NOMO-1 treated with DMSO at 0.1 percent for 48 hours (cell line): ENCODE results near the gene CRABP1.

ENCODE experiments used
- DNase-seq: peaks from one replicate; lab custom pipeline; 2025; ENCODE audit not compliant: unreplicated experiment; lab: John Stamatoyannopoulos, UW

The CRABP1 gene

DNA sequence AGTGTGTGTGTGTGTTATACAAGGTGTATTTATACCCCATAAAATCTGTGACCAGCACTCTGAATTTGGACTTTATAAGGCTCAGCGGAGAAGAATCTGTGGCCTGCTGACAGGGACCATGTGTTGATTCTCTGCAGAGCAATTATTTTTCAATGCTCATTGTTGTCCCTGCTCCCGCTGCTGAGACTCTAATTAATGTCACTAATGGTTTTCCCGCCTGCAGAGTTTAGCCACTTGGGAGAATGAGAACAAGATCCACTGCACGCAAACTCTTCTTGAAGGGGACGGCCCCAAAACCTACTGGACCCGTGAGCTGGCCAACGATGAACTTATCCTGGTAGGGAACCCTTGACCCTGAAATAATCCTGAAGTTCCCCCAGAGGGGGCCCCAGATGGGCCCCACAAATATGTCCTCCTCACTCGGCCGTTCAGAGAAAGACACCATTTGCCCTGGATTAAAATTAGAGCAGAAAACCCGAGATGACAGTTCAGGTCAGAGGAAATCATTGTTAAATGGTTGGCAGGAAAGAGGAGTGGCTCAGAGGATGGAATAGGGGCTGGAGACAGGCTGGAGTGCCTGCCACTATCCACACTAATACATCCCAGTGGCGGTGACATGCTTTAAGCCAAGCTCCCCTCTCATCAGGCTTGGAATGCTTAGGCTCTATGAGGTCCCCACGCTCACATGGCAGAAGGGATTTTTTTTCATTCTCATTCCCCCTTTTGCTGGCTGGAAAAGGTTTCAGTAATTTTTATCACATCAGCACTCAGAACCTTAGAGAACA, 3.3 kb downstream of the CRABP1 start:
- no peak for DNase-seq

DNA sequence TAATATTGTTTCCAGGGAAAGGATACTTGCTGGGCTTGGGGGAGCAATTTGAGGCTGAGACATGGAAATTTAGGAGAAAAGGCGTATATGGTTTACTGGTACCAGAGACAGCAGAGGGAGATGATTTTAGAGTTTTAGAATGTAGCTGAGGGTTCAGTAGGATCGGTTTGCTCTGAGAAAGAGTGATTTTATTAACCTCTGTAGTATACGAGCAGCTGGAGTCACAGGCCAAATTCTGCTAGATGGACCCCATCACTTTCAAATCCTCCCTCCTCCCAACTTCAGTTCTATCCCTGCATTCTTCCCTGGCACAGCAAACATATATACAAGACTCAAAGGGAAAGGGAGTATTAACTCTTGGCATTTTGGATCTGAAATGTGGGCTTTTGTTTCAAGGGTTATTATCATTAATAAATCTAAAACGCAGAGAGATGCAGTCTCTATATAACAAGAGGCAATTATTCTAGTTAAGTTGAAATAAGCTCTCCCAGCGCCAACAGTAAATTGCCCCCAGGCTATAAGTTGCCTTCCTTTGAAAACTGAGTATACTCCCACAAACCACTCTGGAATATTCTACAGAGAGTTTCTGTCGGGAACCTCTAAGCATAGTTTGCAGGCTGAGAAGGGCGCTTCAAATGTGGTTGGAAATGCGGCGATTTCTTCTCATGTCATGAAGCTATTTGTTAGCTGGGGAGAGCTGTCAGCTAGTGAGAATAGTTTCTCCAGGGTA, 5.4 kb downstream of the CRABP1 start:
- no peak for DNase-seq

DNA sequence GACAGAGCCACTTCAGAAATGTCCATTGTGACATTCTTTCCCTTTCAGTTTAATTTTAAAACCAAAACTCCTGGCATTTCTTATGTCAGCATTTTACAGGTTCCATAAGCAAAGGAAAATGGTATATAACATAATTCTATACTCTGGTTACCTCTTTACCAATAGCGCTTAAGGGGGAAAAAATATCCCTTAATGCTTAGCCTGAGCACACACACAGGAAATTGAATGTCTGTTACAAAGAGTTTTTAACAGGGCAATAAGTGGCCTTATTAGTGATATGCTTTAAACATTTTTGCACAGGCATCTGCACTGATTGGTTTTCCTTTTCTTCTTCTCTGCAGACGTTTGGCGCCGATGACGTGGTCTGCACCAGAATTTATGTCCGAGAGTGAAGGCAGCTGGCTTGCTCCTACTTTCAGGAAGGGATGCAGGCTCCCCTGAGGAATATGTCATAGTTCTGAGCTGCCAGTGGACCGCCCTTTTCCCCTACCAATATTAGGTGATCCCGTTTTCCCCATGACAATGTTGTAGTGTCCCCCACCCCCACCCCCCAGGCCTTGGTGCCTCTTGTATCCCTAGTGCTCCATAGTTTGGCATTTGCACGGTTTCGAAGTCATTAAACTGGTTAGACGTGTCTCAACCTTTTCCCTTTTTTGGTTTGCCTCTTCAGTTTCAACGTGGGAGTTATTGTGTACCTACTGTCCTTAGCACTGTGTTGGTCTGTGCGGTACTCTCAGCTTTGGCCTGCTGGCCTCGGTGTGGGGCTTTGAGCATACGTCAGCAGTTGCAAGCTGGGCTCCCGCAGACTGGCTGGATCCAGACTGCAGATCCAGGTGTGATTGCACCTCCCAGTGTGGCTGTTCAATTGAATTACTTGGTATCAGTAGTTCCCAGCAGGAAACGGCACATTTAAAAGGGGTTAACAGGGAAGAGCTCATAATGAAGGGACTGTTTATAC, 7.7 kb downstream of the CRABP1 start:
- no peak for DNase-seq

DNA sequence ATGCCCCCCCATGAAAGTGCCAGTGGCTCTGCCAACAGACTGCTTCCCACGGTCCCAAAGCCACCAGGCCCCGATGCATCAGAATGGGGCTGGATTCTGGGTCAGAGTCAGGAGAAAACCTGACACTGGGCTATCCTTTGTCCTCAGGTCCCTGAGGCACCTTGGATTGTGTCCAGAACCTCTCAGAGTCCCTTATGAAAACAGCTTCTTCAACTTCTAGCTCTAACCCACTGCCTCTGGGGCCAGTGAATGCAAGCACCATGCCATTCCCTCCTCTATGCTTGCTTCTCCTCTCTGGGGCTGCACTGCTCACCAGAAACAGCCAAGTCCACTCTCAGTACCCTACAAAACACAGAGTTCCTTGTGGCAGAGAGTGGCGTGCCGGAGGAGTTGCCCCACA, 9.9 kb downstream of the CRABP1 start:
- no peak for DNase-seq

DNA sequence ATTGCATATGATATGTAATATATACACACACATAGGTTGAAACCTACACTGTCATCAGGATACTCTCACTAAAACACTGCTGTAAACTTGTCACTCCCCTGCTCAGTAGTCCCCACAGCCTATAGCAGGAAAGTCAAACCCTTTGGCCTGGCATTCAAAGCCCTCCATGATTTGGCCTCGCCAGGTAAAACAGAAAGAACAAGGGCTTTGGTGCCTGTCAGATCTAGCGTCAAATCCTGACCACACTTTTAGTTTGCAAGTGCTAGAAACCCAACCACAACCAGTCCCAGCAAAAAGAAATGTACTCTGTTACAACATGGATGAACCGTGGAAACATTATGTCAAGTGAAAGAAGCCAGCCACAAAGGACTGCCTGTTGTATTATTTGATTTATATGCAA, 11.4 kb downstream of the CRABP1 start:
- DNase-seq = no peak

DNA sequence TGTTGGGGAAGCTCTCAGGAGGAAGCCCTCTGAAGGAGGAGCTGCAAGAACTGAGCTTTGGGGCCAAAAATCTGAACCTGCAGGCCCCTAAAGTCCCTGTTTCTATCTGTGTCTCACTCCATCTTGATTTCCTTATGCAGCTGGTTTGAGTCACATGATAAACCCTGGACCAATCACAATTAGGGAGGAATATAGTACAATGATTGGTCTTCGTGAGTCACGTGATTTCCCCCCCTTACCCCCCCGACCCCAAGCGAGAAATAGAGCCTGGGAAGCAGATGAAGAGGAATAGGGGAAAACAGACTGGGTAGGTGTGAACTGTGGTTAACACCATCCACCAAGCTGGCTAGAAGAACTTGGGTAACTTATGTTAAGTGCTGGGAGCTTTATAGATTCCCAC, 12.9 kb downstream of the CRABP1 start:
- DNase-seq = no peak

DNA sequence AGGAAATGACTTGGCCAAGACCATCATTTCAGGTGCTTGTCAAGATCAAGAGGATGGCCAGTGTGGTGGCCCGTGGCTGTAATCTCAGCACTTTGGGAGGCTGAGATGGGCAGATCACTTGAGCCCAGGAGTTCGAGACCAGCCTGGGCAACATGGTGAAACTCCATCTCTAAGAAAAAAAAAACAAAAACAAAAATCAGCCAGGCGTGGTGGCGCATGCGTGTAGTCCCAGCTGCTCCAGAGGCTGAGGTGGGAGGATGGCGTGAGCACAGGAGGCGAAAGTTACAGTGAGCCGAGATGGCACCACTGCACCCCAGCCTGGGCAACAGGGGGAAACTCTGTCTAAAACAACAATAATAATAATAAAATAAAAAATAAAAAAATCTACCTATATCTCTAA, 15.0 kb downstream of the CRABP1 start:
- no peak for DNase-seq

DNA sequence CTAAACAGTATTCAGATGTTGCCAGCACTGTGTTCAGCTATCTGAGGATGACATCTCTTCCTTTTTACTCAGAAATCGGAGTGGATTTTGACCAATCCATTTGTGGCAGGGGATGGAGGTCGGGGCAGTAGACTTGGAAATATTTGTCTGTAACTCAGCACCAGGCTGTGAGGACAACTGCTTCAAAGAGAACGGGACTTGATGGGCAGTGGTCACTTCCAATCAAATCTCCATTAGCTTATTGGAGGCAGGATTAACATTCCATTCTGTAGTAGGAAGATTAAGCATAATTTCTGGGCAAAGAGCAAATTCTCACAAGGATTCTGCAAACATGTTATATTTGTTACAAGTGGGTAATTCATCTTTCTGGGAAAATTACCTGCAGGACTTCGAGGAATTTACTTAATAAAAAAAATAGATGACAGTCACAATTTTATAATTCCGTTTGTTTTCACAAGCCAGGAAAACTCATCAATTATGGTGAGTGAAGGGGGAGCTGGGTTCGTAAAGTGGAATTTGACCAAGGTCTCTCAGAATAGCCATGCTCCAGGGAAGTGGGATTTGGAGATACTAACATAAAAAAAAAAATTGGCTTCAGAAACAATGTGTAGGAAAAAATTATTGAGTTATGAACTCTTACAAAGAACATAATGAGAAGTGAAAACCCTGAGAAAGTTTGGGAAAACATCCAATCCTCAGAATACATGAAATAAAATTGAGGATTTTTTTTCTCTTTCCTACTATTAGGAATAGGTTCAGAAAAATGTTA, 18.1 kb downstream of the CRABP1 start:
- no peak for DNase-seq

DNA sequence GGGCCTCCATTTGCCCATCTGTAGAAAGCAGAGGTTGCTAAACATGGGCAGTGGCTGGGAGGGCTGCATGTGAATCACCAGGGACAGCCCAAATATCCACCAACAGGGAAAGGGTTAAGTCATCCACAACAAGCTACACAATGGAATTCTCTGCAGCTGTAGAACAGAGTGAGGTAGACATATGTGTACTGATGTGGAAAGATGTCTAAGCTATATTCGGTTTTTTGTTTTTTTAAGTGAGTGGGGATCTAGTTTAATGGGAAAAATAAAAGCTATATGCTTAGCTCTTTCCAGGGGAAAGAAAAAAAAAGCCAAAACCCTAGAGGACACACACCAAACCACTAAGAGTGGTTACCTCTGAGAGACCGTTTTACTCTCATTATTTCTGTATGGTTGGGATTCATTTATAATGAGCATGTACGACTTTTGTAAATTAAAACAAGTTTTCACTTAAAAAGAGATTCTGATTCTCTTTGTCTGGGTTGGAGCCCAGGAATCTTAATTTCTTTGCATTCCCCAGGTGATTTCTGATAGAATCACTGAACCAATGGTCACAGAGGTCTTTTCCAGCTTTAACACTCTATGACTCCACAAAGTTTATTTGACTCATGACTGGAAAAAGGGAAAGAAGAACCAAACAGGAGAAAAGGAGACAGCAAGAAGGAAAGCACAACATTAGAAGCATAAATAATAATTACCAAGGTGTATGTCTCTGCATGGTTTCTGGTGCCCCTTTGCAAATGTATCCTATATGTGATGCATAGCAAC, 19.1 kb downstream of the CRABP1 start:
- no peak for DNase-seq

DNA sequence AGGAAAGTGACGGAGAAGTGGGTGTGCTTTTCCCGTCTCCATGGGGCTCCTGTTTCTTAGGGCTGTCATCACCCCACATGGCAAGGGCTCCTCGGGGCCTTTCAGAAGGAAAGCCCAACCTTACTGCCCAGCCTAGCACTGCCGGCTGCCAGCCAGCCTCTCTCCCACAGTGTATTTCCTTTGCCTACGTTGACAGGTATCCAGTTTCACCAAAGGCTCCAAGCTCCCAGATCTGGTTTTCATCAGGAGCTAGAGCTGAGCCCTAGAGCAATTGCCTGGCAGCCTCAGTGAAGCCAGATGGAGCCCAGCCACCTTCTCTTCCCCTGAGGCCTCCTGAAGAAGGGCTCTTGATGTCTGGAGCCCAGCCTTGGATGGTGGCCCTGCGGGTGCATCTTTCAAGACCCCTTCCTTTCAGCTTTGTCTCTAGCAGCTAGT, 20.2 kb downstream of the CRABP1 start:
- DNase-seq = no peak

DNA sequence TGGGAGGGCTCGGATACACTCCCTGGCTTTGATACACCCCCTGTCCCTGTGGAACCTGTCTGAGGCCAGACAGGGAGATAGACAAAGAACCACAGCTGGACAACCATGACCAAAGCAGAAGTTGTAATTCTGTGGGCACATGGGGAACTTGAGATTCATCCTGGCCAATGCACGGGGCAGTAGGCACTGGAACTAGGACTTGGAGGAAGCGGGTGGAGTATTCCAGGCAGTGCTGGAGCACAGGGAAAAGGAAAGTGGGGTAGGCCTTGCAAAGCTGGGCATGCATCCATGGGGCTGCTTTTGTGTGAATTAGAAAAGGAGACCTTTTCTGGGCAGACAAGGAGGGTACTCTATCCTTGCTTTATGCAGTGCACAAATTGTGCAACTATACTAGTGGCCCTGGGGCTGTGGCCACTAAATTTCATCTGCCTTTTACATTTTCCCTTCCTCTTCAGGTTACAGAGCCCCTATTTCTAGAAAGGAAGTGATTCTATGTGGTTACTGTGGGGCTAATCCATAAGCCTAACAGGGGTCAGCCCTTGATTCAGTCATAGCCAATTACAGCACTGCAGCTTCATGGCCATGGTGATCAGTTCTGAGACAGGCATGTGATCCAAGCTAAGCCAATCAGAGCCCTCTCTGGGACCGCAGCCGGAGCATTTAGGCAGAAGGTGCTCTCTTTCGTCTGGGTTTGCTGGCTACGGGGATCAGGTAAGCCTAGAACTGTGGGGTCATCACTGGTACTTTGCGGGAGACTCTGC, 21.0 kb downstream of the CRABP1 start:
- peak; percentile 99 for DNase-seq

DNA sequence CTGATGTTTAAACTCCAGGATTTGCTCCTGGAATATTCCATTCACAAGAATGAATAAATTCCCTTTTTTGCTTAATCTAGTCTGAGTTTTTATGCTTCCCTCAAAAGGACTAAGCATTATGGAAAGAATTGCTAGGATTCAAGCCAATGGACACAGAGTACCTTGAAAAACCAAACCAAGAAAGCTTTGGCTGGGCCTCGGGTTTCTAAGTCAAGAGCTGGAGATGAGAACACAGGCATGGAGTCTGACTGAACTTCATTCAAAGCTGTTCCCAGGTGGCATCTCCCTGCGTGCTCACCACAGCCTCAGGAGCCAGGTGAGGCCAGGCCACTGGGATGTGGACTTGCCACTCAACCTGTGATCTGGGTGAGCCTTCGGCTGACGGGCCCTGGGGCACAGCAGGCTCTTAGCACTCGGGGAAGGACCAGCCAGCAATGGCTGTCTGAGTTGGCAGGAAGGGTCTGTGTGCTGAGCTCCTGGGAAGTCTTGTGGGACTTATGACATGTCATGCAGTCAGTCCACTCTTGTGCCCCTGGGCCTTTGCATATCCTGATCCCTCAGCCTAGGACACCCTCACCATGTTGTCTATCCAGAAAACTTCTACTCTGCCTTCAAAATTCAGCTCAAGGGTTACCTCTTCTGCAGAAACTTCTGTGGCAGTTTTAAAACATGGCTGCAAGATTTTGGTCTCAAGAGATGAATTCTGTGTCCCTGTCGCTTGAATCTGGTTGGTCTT, 21.8 kb downstream of the CRABP1 start:
- DNase-seq = no peak

DNA sequence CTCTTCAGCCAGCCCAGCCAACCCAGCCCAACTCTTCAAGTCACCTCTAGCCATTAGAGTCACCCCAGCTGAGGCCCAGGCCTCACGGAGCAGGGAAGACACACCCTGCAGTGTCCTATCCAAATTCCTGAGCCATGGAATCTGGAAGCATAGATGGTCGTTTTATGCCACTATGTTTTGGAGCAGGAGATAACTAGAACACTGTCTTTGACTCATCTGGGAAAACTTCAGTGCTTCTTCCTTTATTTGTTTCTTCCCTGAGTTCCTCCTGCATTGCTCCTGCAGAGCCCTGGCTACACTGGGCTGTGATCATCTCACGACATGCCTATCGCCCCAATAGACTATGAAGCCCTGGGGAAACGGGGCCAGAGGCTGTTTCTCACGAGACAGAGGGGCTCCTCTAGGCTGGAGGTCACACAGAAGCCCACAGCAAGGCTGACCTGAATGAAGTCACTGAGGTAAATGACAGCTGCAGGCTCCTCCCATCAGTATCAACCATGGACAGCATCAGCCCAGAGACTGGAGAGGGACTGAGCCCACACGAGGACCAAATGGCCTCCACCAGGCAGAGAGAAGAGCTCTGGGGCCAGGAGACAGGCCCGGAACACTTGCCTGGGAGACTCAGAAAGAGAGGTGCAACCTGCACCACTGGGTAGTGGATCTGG, 22.7 kb downstream of the CRABP1 start:
- no peak for DNase-seq

DNA sequence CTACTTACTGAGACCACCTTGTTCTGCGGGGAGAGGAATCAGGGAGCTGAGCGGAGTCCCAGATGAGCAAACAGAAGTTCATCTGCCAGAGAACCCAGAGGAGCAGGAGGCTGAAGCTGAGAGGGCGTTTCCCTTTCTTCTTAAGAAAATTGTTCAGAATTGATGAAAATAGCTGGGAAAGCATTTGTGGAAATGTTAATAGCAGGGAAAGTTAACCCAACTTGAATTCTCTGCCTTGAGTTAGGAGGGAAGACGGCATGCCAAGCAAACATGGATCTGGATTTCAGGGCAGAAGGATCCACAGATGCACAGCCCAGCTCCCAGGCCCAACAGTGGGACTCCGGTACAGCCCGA, 23.2 kb downstream of the CRABP1 start:
- DNase-seq = no peak

DNA sequence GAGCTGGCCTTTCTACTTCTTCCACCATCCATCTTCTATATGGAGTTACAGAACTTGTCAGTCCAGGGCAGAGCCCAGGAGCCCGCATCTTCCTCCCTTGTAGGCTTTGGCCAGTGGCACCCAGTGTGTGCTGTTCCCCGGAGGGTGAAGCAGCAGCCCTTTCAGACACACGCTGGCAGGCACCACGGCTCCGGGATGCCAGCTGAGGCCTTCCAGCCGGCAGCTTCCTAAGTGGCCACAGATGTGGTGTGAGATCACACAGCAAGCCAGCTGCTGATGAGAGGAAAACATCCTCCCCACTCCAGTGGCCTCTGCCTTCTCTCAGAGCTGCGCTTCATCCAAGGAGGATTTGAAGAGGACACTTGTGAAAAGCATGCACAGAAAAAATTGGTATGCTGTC, 24.1 kb downstream of the CRABP1 start:
- DNase-seq = no peak

DNA sequence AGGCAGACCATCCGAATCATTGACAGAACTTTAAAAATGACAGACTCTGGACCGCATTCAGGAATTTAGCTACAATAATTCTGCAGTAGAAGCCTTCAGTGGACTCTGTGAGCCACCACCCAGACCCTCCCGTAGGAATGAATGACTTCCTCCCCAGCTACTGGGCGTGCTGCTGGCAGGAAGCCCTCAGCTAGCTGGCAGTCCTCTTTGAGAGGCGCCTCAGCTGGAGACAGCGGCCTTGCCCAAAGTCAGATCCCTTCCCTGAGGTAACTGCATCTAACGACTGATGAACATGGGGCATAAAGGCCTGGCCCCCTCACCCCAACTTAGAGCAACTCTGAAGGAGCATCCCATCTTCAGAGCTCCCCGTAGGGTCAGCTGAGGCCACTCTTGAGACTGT, 25.8 kb downstream of the CRABP1 start:
- DNase-seq = no peak

DNA sequence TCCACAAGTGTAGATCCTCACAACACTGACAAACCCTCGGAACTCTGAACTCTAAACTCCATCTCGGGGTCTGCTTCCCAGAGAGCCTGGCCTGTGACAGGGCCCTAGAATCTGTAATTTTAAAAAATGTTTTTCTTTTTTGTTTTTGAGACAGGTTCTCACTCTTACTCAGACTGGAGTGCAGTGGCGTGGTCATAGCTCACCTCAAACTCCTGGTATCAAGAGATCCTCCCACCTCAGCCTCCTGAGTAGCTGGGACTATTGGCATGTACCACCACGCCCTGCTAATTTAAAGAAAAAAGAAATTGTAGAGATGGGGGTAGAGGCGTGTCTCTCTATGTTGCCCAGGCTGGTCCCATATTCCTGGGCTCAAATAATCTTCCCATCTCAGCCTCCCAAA, 26.2 kb downstream of the CRABP1 start:
- no peak for DNase-seq

DNA sequence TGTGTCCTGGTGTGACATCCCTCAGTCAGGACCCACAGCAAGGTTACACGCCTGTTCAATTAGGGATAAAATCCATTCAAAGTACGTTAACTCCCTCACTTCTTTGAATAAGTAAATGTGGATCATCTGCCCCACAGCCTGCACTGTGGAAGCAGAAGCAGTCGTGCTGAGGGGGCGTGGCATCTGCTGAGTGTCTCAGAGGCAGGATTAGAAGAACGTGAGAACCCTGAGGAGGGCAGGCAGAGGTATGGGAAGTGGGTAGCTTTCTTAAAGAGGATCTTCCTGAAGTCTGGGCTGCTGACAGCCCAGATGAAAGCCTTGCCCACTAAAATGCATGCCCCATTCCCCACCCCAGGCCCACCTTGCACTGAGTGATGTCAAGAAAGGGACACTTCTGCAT, 28.5 kb downstream of the CRABP1 start:
- peak; percentile 54 for DNase-seq
